CD4-positive, alpha-beta memory T cell (primary cell): ENCODE results near the gene TPX2. TPM values are rescaled to one million over a fixed set of nuclear protein-coding genes. Genes with fewer than 3 reads are reported as not detected.

ENCODE experiments used
- CTCF ChIA-PET: fragments of 350-600 bp; sonication (Branson Sonifier 250); formaldehyde crosslinking; loops from one replicate; lab custom pipeline; 2021; ENCODE audit warnings: inconsistent platforms; ENCODE audit not compliant: partially characterized antibody; lab: Charles Lee
- POLR2A ChIA-PET: fragments of 350-600 bp; sonication (Branson Sonifier 250); formaldehyde crosslinking; loops from one replicate; lab custom pipeline; 2021; ENCODE audit not compliant: partially characterized antibody; lab: Charles Lee
- DNase-seq, 5 donors: peaks; one replicate each; pipeline versions ENCODE4 v3.0.0 to v3.0.0-alpha.2; 2020 to 2022; ENCODE audit warnings: mixed read lengths in 1 of 5
- H3K27ac ChIP-seq: one replicate; pipeline ENCODE4 v1.7.0; 2013; ENCODE audit warnings: low read depth, low read length
- H3K27me3 ChIP-seq: 2 replicates; pipeline ENCODE4 v1.7.0; 2013; ENCODE audit warnings: mild to moderate bottlenecking, low read length, moderate library complexity; ENCODE audit not compliant: insufficient read depth
- H3K36me3 ChIP-seq: 2 replicates; pipeline ENCODE4 v1.7.0; 2013; ENCODE audit warnings: mild to moderate bottlenecking, low read length, moderate library complexity; ENCODE audit not compliant: insufficient read depth
- H3K4me1 ChIP-seq: 2 replicates; pipeline ENCODE4 v1.7.0; 2013; ENCODE audit warnings: mild to moderate bottlenecking, low read length, moderate library complexity; ENCODE audit not compliant: insufficient read depth
- H3K4me3 ChIP-seq, 2 donors: one replicate each; pipeline ENCODE4 v1.7.0; 2013; ENCODE audit warnings: low read length in 2 of 2, mild to moderate bottlenecking in 1 of 2
- H3K9me3 ChIP-seq, 2 donors: one replicate each; pipeline ENCODE4 v1.7.0; 2013; ENCODE audit warnings: low read length in 2 of 2, control low read depth in 1 of 2; ENCODE audit not compliant: control insufficient read depth in 1 of 2
- H3K27ac Mint-ChIP-seq, 7 donors: one replicate each; pipeline ENCODE4 v1.8.0; 2020 to 2021; ENCODE audit warnings: mixed read lengths in 7 of 7, mild to moderate bottlenecking in 6 of 7, inconsistent platforms in 3 of 7, moderate library complexity in 3 of 7
- H3K27me3 Mint-ChIP-seq, 2 donors: one replicate each; pipeline ENCODE4 v1.8.0; 2020 to 2021; ENCODE audit warnings: mixed read lengths in 2 of 2
- H3K36me3 Mint-ChIP-seq, 2 donors: one replicate each; pipeline ENCODE4 v1.8.0; 2020 to 2021; ENCODE audit warnings: mixed read lengths in 2 of 2, inconsistent platforms in 1 of 2, mild to moderate bottlenecking in 1 of 2
- H3K4me1 Mint-ChIP-seq, 4 donors: one replicate each; pipeline ENCODE4 v1.8.0; 2020 to 2021; ENCODE audit warnings: mixed read lengths in 4 of 4, mild to moderate bottlenecking in 1 of 4
- H3K4me3 Mint-ChIP-seq, 8 donors: one replicate each; pipeline ENCODE4 v1.8.0; 2020 to 2021; ENCODE audit warnings: mixed read lengths in 8 of 8, mild to moderate bottlenecking in 7 of 8, moderate library complexity in 6 of 8, inconsistent platforms in 3 of 8
- H3K9me3 Mint-ChIP-seq, 8 donors: one replicate each; pipeline ENCODE4 v1.8.0; 2020 to 2021; ENCODE audit warnings: mixed read lengths in 8 of 8, mild to moderate bottlenecking in 5 of 8, inconsistent platforms in 3 of 8, moderate library complexity in 1 of 8
- intact Hi-C: fragments of 100-400 bp; cut with micrococcal nuclease; formaldehyde crosslinking; loops from one replicate; pipeline ENCODE4 v1.15.1; 2023
- polyA plus RNA-seq, 2 donors: library from polyadenylated mRNA; unstranded; fragments of 300-500 nt; fragmentation: Illumina TruSeq; gene quantifications; one replicate each; pipeline ENCODE4 v1.2.3, GENCODE V29; 2021
- total RNA-seq, 2 experiments: library from RNA; stranded (reverse); gene quantifications; one replicate each; pipeline ENCODE4 v1.2.3, GENCODE V29; 2021

TPX2 gene
- total and polyA plus RNA-seq, 4 experiments from 2014 or later, result 0.30 to 0.85 (median 0.60) TPM

- DNase-seq, result no peak
- no peaks in the 10 kb centered on the region for H3K27me3 Mint-ChIP-seq
- peaks cover 8% of the 10 kb centered on the region for H3K4me1 ChIP-seq
- no peak overlapping the region for H3K4me3 Mint-ChIP-seq
- peaks cover 1 to 9% (median 7%) of the 10 kb centered on the region in 4 donors for H3K4me1 Mint-ChIP-seq
- no peak overlapping the region for H3K4me3 ChIP-seq
- ChIA-PET CTCF (interaction anchor here (0.6 to 4.5 kb wide), 5 partner anchors 9 to 16 kb away, joined by 3 to 23 read pairs (median 5); no protein-coding TSS in a partner anchor), POLR2A (interaction anchor here (1.0 kb wide), 1 partner anchor 95 kb away, joined by 3 read pairs; no protein-coding TSS in a partner anchor)
- no peaks in the 10 kb centered on the region for H3K9me3 ChIP-seq
- H3K27ac Mint-ChIP-seq, result no peak overlapping the region
- no peaks in the 10 kb centered on the region for H3K36me3 ChIP-seq
- H3K36me3 Mint-ChIP-seq, result no peaks in the 10 kb centered on the region
- no peaks in the 10 kb centered on the region for H3K27me3 ChIP-seq
- H3K9me3 Mint-ChIP-seq, result no peaks in the 10 kb centered on the region
- intact Hi-C loops, result no loop called here
- no peak overlapping the region for H3K27ac ChIP-seq
Measured at GRCh38 chr20:31838646-31839292, 99.7 kb downstream of the TPX2 start.

GRCh38 chr20:31839782-31840487 lies 100.8 kb downstream of the TPX2 start:
- Mint-ChIP-seq H3K27ac (no peak overlapping the region), H3K36me3 (no peaks in the 10 kb centered on the region), H3K9me3 (no peaks in the 10 kb centered on the region), H3K4me1 (peaks cover 1 to 9% (median 7%) of the 10 kb centered on the region in 4 donors), H3K27me3 (no peaks in the 10 kb centered on the region), H3K4me3 (no peak overlapping the region)
- no peaks in the 10 kb centered on the region for H3K9me3 ChIP-seq
- no peak for DNase-seq
- ChIA-PET POLR2A (no interaction called here), CTCF (interaction anchor here (4.5 kb wide), 1 partner anchor 17 kb away, joined by 23 read pairs; no protein-coding TSS in a partner anchor)
- intact Hi-C loops, result no loop called here
- no peak overlapping the region for H3K27ac ChIP-seq
- no peak overlapping the region for H3K4me3 ChIP-seq
- H3K4me1 ChIP-seq, result peaks cover 8% of the 10 kb centered on the region
- H3K36me3 ChIP-seq, result no peaks in the 10 kb centered on the region
- H3K27me3 ChIP-seq, result no peaks in the 10 kb centered on the region

GRCh38 chr20:31840906-31841816 lies 102.1 kb downstream of the TPX2 start:
- no peaks in the 10 kb centered on the region for H3K36me3 Mint-ChIP-seq
- ChIA-PET CTCF (interaction anchor here (0.8 to 1.6 kb wide), 3 partner anchors 9 to 18 kb away, joined by 3 to 7 read pairs (median 3); no protein-coding TSS in a partner anchor), POLR2A (no interaction called here)
- DNase-seq, result no peak
- H3K4me3 Mint-ChIP-seq, result no peak overlapping the region
- no peaks in the 10 kb centered on the region for H3K27me3 ChIP-seq
- H3K4me1 Mint-ChIP-seq, result peaks cover under 1 to 3% (median 3%) of the 10 kb centered on the region in 4 donors
- peaks cover 3% of the 10 kb centered on the region for H3K4me1 ChIP-seq
- H3K9me3 ChIP-seq, result no peaks in the 10 kb centered on the region
- H3K9me3 Mint-ChIP-seq, result no peaks in the 10 kb centered on the region
- intact Hi-C loops, result no loop called here
- no peak overlapping the region for H3K4me3 ChIP-seq
- no peak overlapping the region for H3K27ac Mint-ChIP-seq
- no peaks in the 10 kb centered on the region for H3K36me3 ChIP-seq
- no peak overlapping the region for H3K27ac ChIP-seq
- no peaks in the 10 kb centered on the region for H3K27me3 Mint-ChIP-seq

DNA sequence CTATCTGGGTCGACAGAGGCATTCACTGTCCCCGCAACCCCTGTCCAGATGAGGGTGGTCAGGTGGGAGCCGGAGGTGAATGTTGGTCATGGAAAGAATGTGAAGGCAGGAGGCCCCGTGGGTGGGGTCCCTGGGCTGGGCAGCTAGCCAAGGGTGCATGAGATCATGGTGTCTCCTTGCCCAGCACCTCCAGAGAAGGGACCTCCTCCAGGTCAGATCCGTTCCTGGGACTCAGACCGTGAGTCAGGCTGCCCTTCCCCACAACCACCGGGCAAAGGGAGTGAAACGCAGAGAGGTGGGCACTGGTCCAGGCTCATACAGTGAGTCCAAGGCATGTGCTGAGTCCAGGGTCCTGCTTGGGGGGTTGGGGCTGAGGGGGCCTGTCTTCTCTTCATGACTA lies 102.8 kb downstream of the TPX2 start:
- H3K4me1 ChIP-seq, result no peaks in the 10 kb centered on the region
- no peak for DNase-seq
- H3K4me3 ChIP-seq, result no peak overlapping the region
- H3K4me1 Mint-ChIP-seq, result no peaks in the 10 kb centered on the region
- H3K9me3 Mint-ChIP-seq, result no peaks in the 10 kb centered on the region
- H3K36me3 ChIP-seq, result no peaks in the 10 kb centered on the region
- no peaks in the 10 kb centered on the region for H3K27me3 ChIP-seq
- H3K4me3 Mint-ChIP-seq, result no peak overlapping the region
- H3K9me3 ChIP-seq, result no peaks in the 10 kb centered on the region
- POLR2A ChIA-PET, result no interaction called here
- no peak overlapping the region for H3K27ac ChIP-seq
- intact Hi-C loops, result no loop called here
- H3K27me3 Mint-ChIP-seq, result peaks cover 1 to 3% of the 10 kb centered on the region in 2 donors
- H3K27ac Mint-ChIP-seq, result no peak overlapping the region
- CTCF ChIA-PET, result interaction anchor here (0.9 to 1.6 kb wide), 4 partner anchors 9 to 19 kb away, joined by 3 to 7 read pairs (median 4); no protein-coding TSS in a partner anchor
- no peaks in the 10 kb centered on the region for H3K36me3 Mint-ChIP-seq

- H3K4me1 Mint-ChIP-seq, result no peaks in the 10 kb centered on the region
- POLR2A ChIA-PET, result no interaction called here
- no peak overlapping the region for H3K4me3 ChIP-seq
- H3K9me3 Mint-ChIP-seq, result no peaks in the 10 kb centered on the region
- no peaks in the 10 kb centered on the region for H3K27me3 ChIP-seq
- H3K9me3 ChIP-seq, result no peaks in the 10 kb centered on the region
- no peak overlapping the region for H3K27ac Mint-ChIP-seq
- intact Hi-C loops, result no loop called here
- peaks cover 1 to 3% of the 10 kb centered on the region in 2 donors for H3K27me3 Mint-ChIP-seq
- no peaks in the 10 kb centered on the region for H3K36me3 Mint-ChIP-seq
- no peak overlapping the region for H3K27ac ChIP-seq
- CTCF ChIA-PET, result interaction anchor here (1.0 to 1.6 kb wide), 3 partner anchors 9 to 19 kb away, joined by 4 to 7 read pairs (median 5); no protein-coding TSS in a partner anchor
- no peaks in the 10 kb centered on the region for H3K4me1 ChIP-seq
- DNase-seq, result no peak
- H3K4me3 Mint-ChIP-seq, result no peak overlapping the region
- H3K36me3 ChIP-seq, result no peaks in the 10 kb centered on the region
Measured at GRCh38 chr20:31842471-31843157, 103.5 kb downstream of the TPX2 start.

GRCh38 chr20:31843288-31843687 lies 104.2 kb downstream of the TPX2 start:
- POLR2A ChIA-PET, result no interaction called here
- no peak overlapping the region for H3K4me3 ChIP-seq
- Mint-ChIP-seq H3K27ac (no peak overlapping the region), H3K27me3 (peaks cover 1 to 3% of the 10 kb centered on the region in 2 donors), H3K36me3 (no peaks in the 10 kb centered on the region), H3K9me3 (no peaks in the 10 kb centered on the region), H3K4me3 (no peak overlapping the region), H3K4me1 (no peaks in the 10 kb centered on the region)
- H3K9me3 ChIP-seq, result no peaks in the 10 kb centered on the region
- no peak overlapping the region for H3K27ac ChIP-seq
- no peak for DNase-seq
- intact Hi-C loops, result no loop called here
- H3K4me1 ChIP-seq, result no peaks in the 10 kb centered on the region
- CTCF ChIA-PET, result interaction anchor here (1.6 kb wide), 1 partner anchor 9 kb away, joined by 5 read pairs; no protein-coding TSS in a partner anchor
- H3K27me3 ChIP-seq, result no peaks in the 10 kb centered on the region
- H3K36me3 ChIP-seq, result no peaks in the 10 kb centered on the region
